Spleen (tissue), 11 donors: Measurements from ENCODE around the gene HPS3. TPM values are rescaled to one million over a fixed set of nuclear protein-coding genes. Genes with fewer than 3 reads are reported as not detected.

ENCODE experiments used
- polyA plus RNA-seq, 3 donors: library from polyadenylated mRNA; stranded (reverse); fragments of 200-250 nt; gene quantifications; one replicate each; pipeline ENCODE4 v1.2.1, GENCODE V29; 2013
- small RNA-seq, 4 donors: library from RNA; depleted of rRNA; stranded (forward); fragments of <200 nt; gene quantifications; one replicate each; pipeline ENCODE3, GENCODE V24; 2016
- total RNA-seq, 7 donors: library from RNA; depleted of rRNA in 3 of 7; stranded (reverse); fragments of >200 nt in 3 of 7; fragmentation: NEBNext Ultra II Directional in 4 of 7; extraction: Animal tissue kit (Norgen Biotek cat#: 25700) in 4 of 7; gene quantifications; one replicate each; pipeline versions ENCODE4 v1.1.0 to v1.2.1, GENCODE V29; 2016 to 2021
- donor health status: healthy with polysubstance abuse.
- donor health status: DM: no; HTN: no; CAD: no; lungs with moderate emphysema.
- donor health status: DM: no; HTN: no; CAD: no.
- donor health status: Bipolar disorder and iron deficiency.
- donor health status: healthy.
- donor health status: DM: no; HTN: no; CAD: no.
- donor health status: DM: yes; HTN: yes; CAD: no.

Gene HPS3
- total and polyA plus RNA-seq, 10 donors, result 16.2 to 59.7 (median 40.6) TPM

Small RNA genes within 50 kb of the gene (small RNA-seq; reads per million reads assigned to genes)
- gene RF00019, result 0 reads per million in 4 donors

Other genes with a start within 250 kb of the HPS3 start
- 100 to 1,000 TPM in 2 of 7 donors, 10 to 100 TPM in 5; 50.8 to 117 (median 58.3) TPM for gene GYG1, start 138.1 kb upstream of the HPS3 start, total RNA-seq
- 10 to 100 TPM; 21.4 to 49.7 (median 28.5) TPM for gene GYG1, start 138.1 kb upstream of the HPS3 start, polyA plus RNA-seq
- 10 to 100 TPM; 18.4 to 26.5 (median 20.4) TPM for gene HLTF, start 43.1 kb upstream of the HPS3 start, total RNA-seq
- 1 to 10 TPM; 5.4 to 6.9 (median 6.5) TPM for gene HLTF, start 43.1 kb upstream of the HPS3 start, polyA plus RNA-seq
- gene CP, start 92.2 kb downstream of the HPS3 start, total RNA-seq, result 100 to 1,000 TPM in 4 of 7 donors, 10 to 100 TPM in 3; 42.0 to 121 (median 101) TPM
- gene CP, start 92.2 kb downstream of the HPS3 start, polyA plus RNA-seq, result 10 to 100 TPM; 16.1 to 40.4 (median 25.2) TPM
- 10 to 100 TPM; 14.9 to 97.4 (median 59.7) TPM for gene TM4SF18, start 204.0 kb downstream of the HPS3 start, total RNA-seq
- 10 to 100 TPM in 1 of 3 donors, 1 to 10 TPM in 2; 6.6 to 23.1 (median 6.9) TPM for gene TM4SF18, start 204.0 kb downstream of the HPS3 start, polyA plus RNA-seq
- gene TM4SF1, start 248.0 kb downstream of the HPS3 start, total RNA-seq, result 100 to 1,000 TPM in 6 of 7 donors, 10 to 100 TPM in 1; 65.6 to 260 (median 182) TPM
- gene TM4SF1, start 248.0 kb downstream of the HPS3 start, polyA plus RNA-seq, result 10 to 100 TPM; 31.0 to 75.3 (median 56.8) TPM